IMR-90 (cell line): Measurements from ENCODE around the gene FAM170A. TPM values are rescaled to one million over a fixed set of nuclear protein-coding genes. Genes with fewer than 3 reads are reported as not detected.

ENCODE experiments used
- ATAC-seq: fragments of 200-7000 bp; cut with Tn5 transposase; 2 replicates; pipeline ENCODE4 v1.9.1; 2020; ENCODE audit warnings: low read depth, mild to moderate bottlenecking, moderate library complexity
- BruUV-seq: library from RNA; stranded (reverse); fragments of 400-500 nt; replicated peaks from 2 replicates; lab custom pipeline; 2021; lab: Mats Ljungman, UMichigan
- CTCF ChIA-PET: fragments of 300-600 bp; formaldehyde crosslinking; extraction: SDS; loops from one replicate; lab custom pipeline; 2021; ENCODE audit warnings: antibody characterized with exemption; lab: Yijun Ruan, JAX
- POLR2A ChIA-PET: fragments of 300-600 bp; sonication (Branson Sonifier 250); formaldehyde crosslinking; loops from one replicate; lab custom pipeline; 2022; ENCODE audit warnings: antibody characterized with exemption; ENCODE audit not compliant: unreplicated experiment; lab: Charles Lee
- DNase-seq: peaks from one replicate; pipeline ENCODE4 v3.0.0; 2013
- H2AFZ ChIP-seq: replicated peaks from 2 replicates; pipeline ENCODE3; 2013; ENCODE audit warnings: low read length, mild to moderate bottlenecking; ENCODE audit not compliant: poor library complexity
- H2AK5ac ChIP-seq: 2 replicates; pipeline ENCODE4 v1.6.1; 2013; ENCODE audit warnings: low read depth, low read length, inconsistent platforms
- H2AK9ac ChIP-seq: replicated peaks from 2 replicates; pipeline ENCODE3; 2013; ENCODE audit warnings: mild to moderate bottlenecking, low read depth, low read length, moderate library complexity; ENCODE audit not compliant: poor library complexity
- H2BK120ac ChIP-seq: 2 replicates; pipeline ENCODE4 v1.6.1; 2013; ENCODE audit warnings: low read depth, low read length, inconsistent platforms
- H2BK15ac ChIP-seq: 3 replicates; pipeline ENCODE4 v1.6.1; 2013; ENCODE audit warnings: low read depth, low read length, inconsistent platforms
- H2BK20ac ChIP-seq: 2 replicates; pipeline ENCODE4 v1.6.1; 2013; ENCODE audit warnings: low read depth, mild to moderate bottlenecking, inconsistent platforms, low read length, moderate library complexity
- H2BK5ac ChIP-seq: 2 replicates; pipeline ENCODE4 v1.6.1; 2013; ENCODE audit warnings: mild to moderate bottlenecking, low read depth, low read length, inconsistent platforms; ENCODE audit not compliant: poor library complexity, severe bottlenecking
- H3K14ac ChIP-seq: replicated peaks from 2 replicates; pipeline ENCODE4 v1.6.1; 2013; ENCODE audit warnings: low read depth, low read length, inconsistent platforms
- H3K18ac ChIP-seq: 2 replicates; pipeline ENCODE4 v1.6.1; 2013; ENCODE audit warnings: low read depth, low read length, control low read depth
- H3K23ac ChIP-seq: 2 replicates; pipeline ENCODE4 v1.6.1; 2013; ENCODE audit warnings: low read depth, low read length, inconsistent platforms
- H3K27ac ChIP-seq: 2 replicates; pipeline ENCODE4 v1.5.1; 2013; ENCODE audit warnings: mild to moderate bottlenecking, control low read depth, low read length; ENCODE audit not compliant: insufficient read depth
- H3K27me3 ChIP-seq: 2 replicates; pipeline ENCODE4 v1.6.1; 2013; ENCODE audit warnings: low read length; ENCODE audit not compliant: control insufficient read depth, insufficient read depth
- H3K36me3 ChIP-seq: 2 replicates; pipeline ENCODE4 v1.6.1; 2013; ENCODE audit warnings: low read length, mixed read lengths; ENCODE audit not compliant: control insufficient read depth, insufficient read depth
- H3K4ac ChIP-seq: 2 replicates; pipeline ENCODE4 v1.6.1; 2013; ENCODE audit warnings: low read depth, low read length, inconsistent platforms
- H3K4me1 ChIP-seq: 2 replicates; pipeline ENCODE4 v1.6.1; 2013; ENCODE audit warnings: low read length, mixed read lengths; ENCODE audit not compliant: control insufficient read depth, insufficient read depth
- H3K4me2 ChIP-seq: 2 replicates; pipeline ENCODE4 v1.6.1; 2013; ENCODE audit warnings: low read depth, mild to moderate bottlenecking, control low read depth, low read length, moderate library complexity
- H3K4me3 ChIP-seq: 2 replicates; pipeline ENCODE4 v1.5.1; 2013; ENCODE audit warnings: low read depth, mild to moderate bottlenecking, control low read depth, low read length, moderate library complexity; ENCODE audit not compliant: insufficient read depth
- H3K56ac ChIP-seq: 2 replicates; pipeline ENCODE4 v1.6.1; 2013; ENCODE audit warnings: low read length, inconsistent platforms; ENCODE audit not compliant: insufficient read depth; ENCODE audit errors: extremely low read depth
- H3K79me1 ChIP-seq, 2 experiments: 2 replicates each; pipeline ENCODE4 v1.6.1; 2013; ENCODE audit warnings: low read length in 2 of 2, inconsistent platforms in 1 of 2, low read depth in 1 of 2
- H3K9ac ChIP-seq: 2 replicates; pipeline ENCODE4 v1.6.1; 2013; ENCODE audit warnings: low read depth, low read length, control low read depth
- H3K9me1 ChIP-seq: 2 replicates; pipeline ENCODE4 v1.6.1; 2013; ENCODE audit warnings: low read length, inconsistent platforms; ENCODE audit not compliant: insufficient read depth
- H3K9me3 ChIP-seq: 2 replicates; pipeline ENCODE4 v1.6.1; 2013; ENCODE audit warnings: low read length; ENCODE audit not compliant: control insufficient read depth, insufficient read depth
- H4K20me1 ChIP-seq: 2 replicates; pipeline ENCODE4 v1.6.1; 2013; ENCODE audit warnings: low read length, inconsistent platforms; ENCODE audit not compliant: insufficient read depth
- H4K5ac ChIP-seq: 2 replicates; pipeline ENCODE4 v1.6.1; 2013; ENCODE audit warnings: mild to moderate bottlenecking, low read depth, low read length, control low read depth
- H4K8ac ChIP-seq, 2 experiments: 2 replicates each; pipeline ENCODE4 v1.6.1; 2013; ENCODE audit warnings: low read depth in 2 of 2, low read length in 2 of 2, control low read depth in 1 of 2, inconsistent platforms in 1 of 2
- H4K91ac ChIP-seq: 2 replicates; pipeline ENCODE4 v1.6.1; 2013; ENCODE audit warnings: low read depth, low read length, inconsistent platforms; ENCODE audit not compliant: insufficient read depth
- RAD21 ChIP-seq: IDR thresholded peaks from 2 replicates; pipeline ENCODE4 v1.6.1; 2012; ENCODE audit warnings: low read length, improper control_type of control experiment
- WGBS, 2 experiments: methylation state at CpG; one replicate each; pipeline versions ENCODE4 v1.1.5 to v1.1.7; 2013; ENCODE audit warnings: missing lambda C conversion rate in 2 of 2; ENCODE audit not compliant: insufficient read length in 1 of 2; ENCODE audit errors: extremely low coverage in 2 of 2; 5-methylcytosine and 5-hydroxymethylcytosine counted together
- dilution Hi-C: fragments of 300-500 bp; cut with HindIII; formaldehyde crosslinking; loops from one replicate; pipeline ENCODE4 v1.14.3; 2018; ENCODE audit warnings: low sequenced_read_pairs; ENCODE audit not compliant: unreplicated experiment
- in situ Hi-C: fragments of 300-500 bp; cut with MboI; formaldehyde crosslinking; loops from 3 replicates; pipeline ENCODE4 v1.14.3; 2019; ENCODE audit warnings: low sequenced_read_pairs, inconsistent platforms, mixed read lengths
- intact Hi-C: fragments of 100-400 bp; cut with micrococcal nuclease; formaldehyde crosslinking; loops from 2 replicates; pipeline ENCODE4 v1.10.0; 2022
- polyA plus RNA-seq, 3 experiments: library from polyadenylated mRNA; depleted of rRNA; stranded (reverse); fragments of >200 nt; gene quantifications; 2 replicates each; pipeline ENCODE4 v1.2.3, GENCODE V29; 2012; ENCODE audit warnings: low replicate concordance in 1 of 3
- total RNA-seq: library from RNA; depleted of rRNA; stranded (reverse); fragments of >200 nt; gene quantifications from 2 replicates; pipeline ENCODE4 v1.2.3, GENCODE V29; 2012
- TF ChIP-seq, protein P1 (sequence below): fragments of 150-350 bp; IDR thresholded peaks from 2 replicates; pipeline ENCODE4 v1.6.1; 2017; ENCODE audit warnings: mild to moderate bottlenecking, antibody characterized with exemption, low read length, low read depth

FAM170A gene
- total and polyA plus RNA-seq, 2 of the 4 experiments (the other 2 are of a cell fraction): not detected

DNA sequence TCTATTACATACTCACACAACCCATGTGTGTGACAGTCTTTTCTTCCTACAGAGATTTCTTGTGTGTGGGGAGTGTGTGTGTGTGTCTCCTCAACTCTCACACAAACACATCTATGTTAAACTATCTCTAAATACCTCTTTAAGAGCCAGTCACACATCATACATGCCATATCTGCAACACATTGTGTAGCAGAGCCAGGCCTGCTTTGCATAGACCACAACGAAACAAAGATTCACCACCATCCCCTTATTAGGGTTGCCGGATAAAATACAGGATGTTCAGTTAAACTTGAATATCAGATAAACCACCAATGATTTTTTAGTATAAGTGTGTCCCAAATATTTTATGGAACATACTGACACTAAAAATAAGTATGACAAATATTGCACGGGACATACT is 2.3 kb downstream of the FAM170A start:
- no peak overlapping the region for H3K4me2 ChIP-seq
- H3K9me3 ChIP-seq: no peaks in the 10 kb centered on the region
- H3K27ac ChIP-seq: no peak overlapping the region
- no peak overlapping the region for H3K14ac ChIP-seq
- H2AK5ac ChIP-seq: no peak overlapping the region
- H2AFZ ChIP-seq: no peak overlapping the region
- H3K23ac ChIP-seq: no peak overlapping the region
- H3K4me1 ChIP-seq: no peaks in the 10 kb centered on the region
- H2BK20ac ChIP-seq: no peak overlapping the region
- H3K4me3 ChIP-seq: no peak overlapping the region
- ATAC-seq (no peak), DNase-seq (no peak)
- no TSS peak for BruUV-seq
- dilution Hi-C loops (no loop called here), intact Hi-C loops (no loop called here), in situ Hi-C loops (no loop called here)
- H2AK9ac ChIP-seq: no peak overlapping the region
- no peaks in the 10 kb centered on the region for H4K20me1 ChIP-seq
- H3K27me3 ChIP-seq: no peaks in the 10 kb centered on the region
- H3K79me1 ChIP-seq: no peaks in the 10 kb centered on the region
- H4K8ac ChIP-seq: no peak overlapping the region
- no peak overlapping the region for H3K18ac ChIP-seq
- no peak overlapping the region for H3K9ac ChIP-seq
- no peak overlapping the region for H4K5ac ChIP-seq
- POLR2A ChIA-PET: no interaction called here
- no CpG with 5 or more reads among the region's 3 CpGs for WGBS, 2 experiments
- H3K4ac ChIP-seq: no peak overlapping the region
- no peak for TF ChIP-seq RAD21
- TF ChIP-seq, protein P1, sequence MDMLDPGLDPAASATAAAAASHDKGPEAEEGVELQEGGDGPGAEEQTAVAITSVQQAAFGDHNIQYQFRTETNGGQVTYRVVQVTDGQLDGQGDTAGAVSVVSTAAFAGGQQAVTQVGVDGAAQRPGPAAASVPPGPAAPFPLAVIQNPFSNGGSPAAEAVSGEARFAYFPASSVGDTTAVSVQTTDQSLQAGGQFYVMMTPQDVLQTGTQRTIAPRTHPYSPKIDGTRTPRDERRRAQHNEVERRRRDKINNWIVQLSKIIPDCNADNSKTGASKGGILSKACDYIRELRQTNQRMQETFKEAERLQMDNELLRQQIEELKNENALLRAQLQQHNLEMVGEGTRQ: no peak
- H3K9me1 ChIP-seq: no peaks in the 10 kb centered on the region
- H4K91ac ChIP-seq: no peak overlapping the region
- no peak overlapping the region for H2BK5ac ChIP-seq
- CTCF ChIA-PET: no interaction called here
- no peak overlapping the region for H2BK120ac ChIP-seq
- no peak overlapping the region for H2BK15ac ChIP-seq
- no peak overlapping the region for H3K56ac ChIP-seq
- no peaks in the 10 kb centered on the region for H3K36me3 ChIP-seq
